Liver (tissue), 9 donors: ENCODE measurements around the gene CPA1. TPM values are rescaled to one million over a fixed set of nuclear protein-coding genes. Genes with fewer than 3 reads are reported as not detected.

ENCODE experiments used
- DNase-seq: peaks from one replicate; pipeline ENCODE4 v3.0.0-alpha.2; 2017; ENCODE audit warnings: low spot score
- H3K27ac ChIP-seq, 2 donors: one replicate each; pipeline ENCODE4 v1.7.0; 2013; ENCODE audit warnings: inconsistent platforms in 2 of 2, low read length in 2 of 2, control low read depth in 1 of 2, low read depth in 1 of 2, mild to moderate bottlenecking in 1 of 2
- H3K27me3 ChIP-seq, 4 donors: one replicate each; pipeline versions ENCODE4 v1.6.1 to v1.7.0; 2013; ENCODE audit warnings: low read length in 3 of 4, inconsistent platforms in 1 of 4, mild to moderate bottlenecking in 1 of 4, moderate library complexity in 1 of 4; ENCODE audit not compliant: control insufficient read depth in 4 of 4, insufficient read depth in 4 of 4
- H3K36me3 ChIP-seq, 4 donors: one replicate each; pipeline versions ENCODE4 v1.6.1 to v1.7.0; 2013; ENCODE audit warnings: low read length in 3 of 4, mild to moderate bottlenecking in 3 of 4, low read depth in 1 of 4, moderate library complexity in 1 of 4; ENCODE audit not compliant: control insufficient read depth in 4 of 4, insufficient read depth in 3 of 4
- H3K4me1 ChIP-seq, 4 donors: one replicate each; pipeline versions ENCODE4 v1.6.1 to v1.7.0; 2013; ENCODE audit warnings: low read length in 3 of 4, mild to moderate bottlenecking in 3 of 4, moderate library complexity in 1 of 4; ENCODE audit not compliant: control insufficient read depth in 4 of 4, insufficient read depth in 4 of 4
- H3K4me3 ChIP-seq, 3 donors: one replicate each; pipeline versions ENCODE4 v1.6.1 to v1.7.0; 2013; ENCODE audit warnings: low read length in 3 of 3, control low read depth in 1 of 3, low read depth in 1 of 3, mild to moderate bottlenecking in 1 of 3
- H3K9ac ChIP-seq, 2 donors: one replicate each; pipeline ENCODE4 v1.7.0; 2013; ENCODE audit warnings: low read length in 2 of 2, mild to moderate bottlenecking in 2 of 2, moderate library complexity in 2 of 2, control low read depth in 1 of 2, low read depth in 1 of 2
- H3K9me3 ChIP-seq, 4 donors: one replicate each; pipeline versions ENCODE4 v1.6.1 to v1.7.0; 2013; ENCODE audit warnings: low read length in 3 of 4; ENCODE audit not compliant: control insufficient read depth in 4 of 4
- ATF3 ChIP-seq: IDR thresholded peaks from 2 replicates; pipeline ENCODE4 v1.6.1; 2016; ENCODE audit warnings: antibody characterized with exemption
- FOXA1 ChIP-seq: IDR thresholded peaks from 2 replicates; pipeline ENCODE4 v1.6.1; 2016; ENCODE audit warnings: antibody characterized with exemption
- FOXA2 ChIP-seq: IDR thresholded peaks from 2 replicates; pipeline ENCODE4 v1.6.1; 2016; ENCODE audit warnings: antibody characterized with exemption
- GABPA ChIP-seq, 2 donors: IDR thresholded peaks in 1 of 2; conservative IDR thresholded peaks in 1 of 2; 2 replicates each; pipeline ENCODE4 v1.6.1; 2016; ENCODE audit warnings: antibody characterized with exemption in 2 of 2, mild to moderate bottlenecking in 1 of 2, moderate library complexity in 1 of 2
- HNF4G ChIP-seq: IDR thresholded peaks from 2 replicates; pipeline ENCODE4 v1.6.1; 2016; ENCODE audit warnings: antibody characterized with exemption
- JUND ChIP-seq, 2 donors: IDR thresholded peaks; 2 replicates each; pipeline ENCODE4 v1.6.1; 2016; ENCODE audit warnings: antibody characterized with exemption in 2 of 2
- NR2F2 ChIP-seq: IDR thresholded peaks from 2 replicates; pipeline ENCODE4 v1.6.1; 2016; ENCODE audit warnings: antibody characterized with exemption
- RAD21 ChIP-seq, 2 donors: IDR thresholded peaks; 2 replicates each; pipeline ENCODE4 v1.6.1; 2016; ENCODE audit warnings: antibody characterized with exemption in 2 of 2, mild to moderate bottlenecking in 2 of 2
- RXRA ChIP-seq, 2 donors: IDR thresholded peaks; 2 replicates each; pipeline ENCODE4 v1.6.1; 2017 to 2018; ENCODE audit warnings: antibody characterized with exemption in 2 of 2, mild to moderate bottlenecking in 1 of 2
- SP1 ChIP-seq: IDR thresholded peaks from 2 replicates; pipeline ENCODE4 v1.6.1; 2018; ENCODE audit warnings: antibody characterized with exemption, mild to moderate bottlenecking
- TAF1 ChIP-seq: conservative IDR thresholded peaks from 2 replicates; pipeline ENCODE4 v1.6.1; 2016; ENCODE audit warnings: antibody characterized with exemption, mild to moderate bottlenecking
- YY1 ChIP-seq: IDR thresholded peaks from 2 replicates; pipeline ENCODE4 v1.6.1; 2016; ENCODE audit warnings: antibody characterized with exemption, mild to moderate bottlenecking
- ZBTB33 ChIP-seq: IDR thresholded peaks from 2 replicates; pipeline ENCODE4 v1.6.1; 2016; ENCODE audit warnings: antibody characterized with exemption
- WGBS: extraction: QIAGEN DNeasy Blood & Tissue Kit; methylation state at CpG from one replicate; pipeline ENCODE4 v1.1.7; 2013; 5-methylcytosine and 5-hydroxymethylcytosine counted together
- polyA plus RNA-seq, 2 donors: library from polyadenylated mRNA; stranded (reverse) in 1 of 2; unstranded in 1 of 2; fragments of 200-250 nt in 1 of 2; fragments of >200 nt in 1 of 2; fragmentation: Nextera tagmentation in 1 of 2; extraction: Ambion mirVana in 1 of 2; gene quantifications; one replicate each; pipeline versions ENCODE4 v1.2.1 to v1.2.3, GENCODE V29; 2013 to 2015
- total RNA-seq, 2 donors: library from RNA; depleted of rRNA; stranded (reverse); fragments of >200 nt; gene quantifications; one replicate each; pipeline ENCODE4 v1.2.3, GENCODE V29; 2014
- TF ChIP-seq, protein P1 (sequence below): fragments of 150-350 bp; IDR thresholded peaks from 2 replicates; pipeline ENCODE4 v1.5.1; 2017; ENCODE audit warnings: improper control_type of control experiment, low read depth, low read length; ENCODE audit not compliant: missing input control
- TF ChIP-seq, protein P2 (sequence below): IDR thresholded peaks from 2 replicates; pipeline ENCODE4 v1.6.1; 2016; ENCODE audit warnings: antibody characterized with exemption, mild to moderate bottlenecking
- donor health status: healthy.
- donor health status: healthy.
- donor health status: healthy.
- donor health status: healthy.
- donor health status: healthy.

Gene CPA1
- total and polyA plus RNA-seq, 4 donors: 0.07 to 0.42 TPM; not detected in 2

DNA sequence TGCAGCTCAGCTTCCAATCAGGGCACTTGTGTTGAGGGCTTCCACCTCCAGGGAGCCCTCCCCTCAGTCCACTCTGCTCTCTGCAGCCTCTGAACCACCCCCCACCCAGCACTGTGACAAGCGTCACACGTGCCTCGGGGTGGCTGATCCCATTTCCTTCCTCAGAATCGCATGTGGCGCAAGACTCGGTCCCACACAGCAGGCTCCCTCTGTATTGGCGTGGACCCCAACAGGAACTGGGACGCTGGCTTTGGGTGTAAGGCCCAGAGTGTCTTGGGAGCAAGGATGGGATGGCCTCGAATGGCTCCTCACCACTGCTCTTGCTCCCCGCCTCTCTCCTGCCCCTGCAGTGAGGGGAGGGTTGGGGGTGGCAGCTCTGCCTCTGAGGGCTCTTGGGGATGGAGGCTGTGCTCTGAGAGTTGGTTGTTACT lies 4.1 kb downstream of the CPA1 start:
- no peak for TF ChIP-seq GABPA (IDR thresholded peaks at IDR 0.05 in 1 of 2, conservative IDR thresholded peaks at IDR 0.05 in 1 of 2)
- no peak for TF ChIP-seq ZBTB33
- TF ChIP-seq YY1: no peak
- no peak for TF ChIP-seq TAF1
- no peak for TF ChIP-seq FOXA1
- TF ChIP-seq RAD21 (IDR thresholded peaks at IDR 0.05): no peak
- TF ChIP-seq, protein P1, sequence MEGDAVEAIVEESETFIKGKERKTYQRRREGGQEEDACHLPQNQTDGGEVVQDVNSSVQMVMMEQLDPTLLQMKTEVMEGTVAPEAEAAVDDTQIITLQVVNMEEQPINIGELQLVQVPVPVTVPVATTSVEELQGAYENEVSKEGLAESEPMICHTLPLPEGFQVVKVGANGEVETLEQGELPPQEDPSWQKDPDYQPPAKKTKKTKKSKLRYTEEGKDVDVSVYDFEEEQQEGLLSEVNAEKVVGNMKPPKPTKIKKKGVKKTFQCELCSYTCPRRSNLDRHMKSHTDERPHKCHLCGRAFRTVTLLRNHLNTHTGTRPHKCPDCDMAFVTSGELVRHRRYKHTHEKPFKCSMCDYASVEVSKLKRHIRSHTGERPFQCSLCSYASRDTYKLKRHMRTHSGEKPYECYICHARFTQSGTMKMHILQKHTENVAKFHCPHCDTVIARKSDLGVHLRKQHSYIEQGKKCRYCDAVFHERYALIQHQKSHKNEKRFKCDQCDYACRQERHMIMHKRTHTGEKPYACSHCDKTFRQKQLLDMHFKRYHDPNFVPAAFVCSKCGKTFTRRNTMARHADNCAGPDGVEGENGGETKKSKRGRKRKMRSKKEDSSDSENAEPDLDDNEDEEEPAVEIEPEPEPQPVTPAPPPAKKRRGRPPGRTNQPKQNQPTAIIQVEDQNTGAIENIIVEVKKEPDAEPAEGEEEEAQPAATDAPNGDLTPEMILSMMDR: no peak
- no peak for TF ChIP-seq ATF3
- no peak for TF ChIP-seq SP1
- 78% methylated on average over 10 of the region's 10 CpGs for WGBS

DNA sequence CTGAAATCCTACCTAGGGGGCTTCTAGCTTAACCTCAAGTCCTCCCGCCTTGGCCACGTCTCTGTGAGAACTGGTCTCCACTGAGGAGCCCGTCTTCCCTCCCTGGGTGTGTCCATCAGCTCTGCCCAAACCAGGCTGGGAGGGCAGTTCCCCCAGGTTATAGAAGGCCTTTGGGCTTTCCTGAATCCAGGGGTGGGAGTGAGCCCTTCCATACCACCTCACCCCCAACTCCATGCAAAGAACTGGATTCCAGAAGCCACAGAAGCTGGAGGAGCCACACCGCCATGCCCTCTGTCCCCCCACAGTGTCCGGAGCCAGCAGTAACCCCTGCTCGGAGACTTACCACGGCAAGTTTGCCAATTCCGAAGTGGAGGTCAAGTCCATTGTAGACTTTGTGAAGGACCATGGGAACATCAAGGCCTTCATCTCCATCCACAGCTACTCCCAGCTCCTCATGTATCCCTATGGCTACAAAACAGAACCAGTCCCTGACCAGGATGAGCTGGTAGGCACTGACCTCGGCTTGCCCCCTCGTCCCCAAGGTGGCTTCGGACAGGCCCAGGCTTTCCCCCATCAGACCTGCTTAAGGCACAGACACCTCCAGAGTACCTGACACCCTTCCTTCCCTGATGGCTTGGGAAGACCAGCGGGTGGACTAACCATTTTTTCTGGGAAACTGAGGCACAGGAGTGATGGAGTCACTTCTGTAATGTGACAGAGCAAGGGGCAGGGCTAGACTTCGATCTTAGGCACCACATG lies 4.7 kb downstream of the CPA1 start:
- Histone ChIP-seq H3K27me3 (no peaks in the 10 kb centered on the region), H3K4me3 (no peak overlapping the region), H3K9ac (no peak overlapping the region), H3K9me3 (no peaks in the 10 kb centered on the region), H3K4me1 (no peaks in the 10 kb centered on the region), H3K36me3 (no peaks in the 10 kb centered on the region), H3K27ac (no peak overlapping the region)
- WGBS: 96% methylated on average over 13 of the region's 13 CpGs
- peak; percentile 30 for DNase-seq
- no peak for TF ChIP-seq RXRA (IDR thresholded peaks at IDR 0.05)
- TF ChIP-seq, protein P2, sequence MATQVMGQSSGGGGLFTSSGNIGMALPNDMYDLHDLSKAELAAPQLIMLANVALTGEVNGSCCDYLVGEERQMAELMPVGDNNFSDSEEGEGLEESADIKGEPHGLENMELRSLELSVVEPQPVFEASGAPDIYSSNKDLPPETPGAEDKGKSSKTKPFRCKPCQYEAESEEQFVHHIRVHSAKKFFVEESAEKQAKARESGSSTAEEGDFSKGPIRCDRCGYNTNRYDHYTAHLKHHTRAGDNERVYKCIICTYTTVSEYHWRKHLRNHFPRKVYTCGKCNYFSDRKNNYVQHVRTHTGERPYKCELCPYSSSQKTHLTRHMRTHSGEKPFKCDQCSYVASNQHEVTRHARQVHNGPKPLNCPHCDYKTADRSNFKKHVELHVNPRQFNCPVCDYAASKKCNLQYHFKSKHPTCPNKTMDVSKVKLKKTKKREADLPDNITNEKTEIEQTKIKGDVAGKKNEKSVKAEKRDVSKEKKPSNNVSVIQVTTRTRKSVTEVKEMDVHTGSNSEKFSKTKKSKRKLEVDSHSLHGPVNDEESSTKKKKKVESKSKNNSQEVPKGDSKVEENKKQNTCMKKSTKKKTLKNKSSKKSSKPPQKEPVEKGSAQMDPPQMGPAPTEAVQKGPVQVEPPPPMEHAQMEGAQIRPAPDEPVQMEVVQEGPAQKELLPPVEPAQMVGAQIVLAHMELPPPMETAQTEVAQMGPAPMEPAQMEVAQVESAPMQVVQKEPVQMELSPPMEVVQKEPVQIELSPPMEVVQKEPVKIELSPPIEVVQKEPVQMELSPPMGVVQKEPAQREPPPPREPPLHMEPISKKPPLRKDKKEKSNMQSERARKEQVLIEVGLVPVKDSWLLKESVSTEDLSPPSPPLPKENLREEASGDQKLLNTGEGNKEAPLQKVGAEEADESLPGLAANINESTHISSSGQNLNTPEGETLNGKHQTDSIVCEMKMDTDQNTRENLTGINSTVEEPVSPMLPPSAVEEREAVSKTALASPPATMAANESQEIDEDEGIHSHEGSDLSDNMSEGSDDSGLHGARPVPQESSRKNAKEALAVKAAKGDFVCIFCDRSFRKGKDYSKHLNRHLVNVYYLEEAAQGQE: no peak
- TF ChIP-seq, protein P1: no peak
- TF ChIP-seq GABPA (IDR thresholded peaks at IDR 0.05 in 1 of 2, conservative IDR thresholded peaks at IDR 0.05 in 1 of 2): no peak
- no peak for TF ChIP-seq RAD21 (IDR thresholded peaks at IDR 0.05)
- TF ChIP-seq SP1: no peak
- TF ChIP-seq FOXA1: no peak
- no peak for TF ChIP-seq ZBTB33
- TF ChIP-seq ATF3: no peak
- no peak for TF ChIP-seq FOXA2
- no peak for TF ChIP-seq NR2F2
- TF ChIP-seq HNF4G: no peak
- no peak for TF ChIP-seq TAF1
- TF ChIP-seq JUND (IDR thresholded peaks at IDR 0.05): no peak

More for the DNA sequence above, 4.1 kb downstream of the CPA1 start:
- Histone ChIP-seq H3K9me3 (no peaks in the 10 kb centered on the region), H3K27ac (no peak overlapping the region), H3K4me1 (no peaks in the 10 kb centered on the region), H3K4me3 (no peak overlapping the region), H3K27me3 (no peaks in the 10 kb centered on the region), H3K36me3 (no peaks in the 10 kb centered on the region), H3K9ac (no peak overlapping the region)
- DNase-seq: peak; percentile 29
